ENCODE data around the gene ANKRD11. TPM values are rescaled to one million over a fixed set of nuclear protein-coding genes. Genes with fewer than 3 reads are reported as not detected.

Gene ANKRD11
- total RNA-seq, 4 donors from 2014 or later, result 49.8 to 114 (median 82.2) TPM

DNA sequence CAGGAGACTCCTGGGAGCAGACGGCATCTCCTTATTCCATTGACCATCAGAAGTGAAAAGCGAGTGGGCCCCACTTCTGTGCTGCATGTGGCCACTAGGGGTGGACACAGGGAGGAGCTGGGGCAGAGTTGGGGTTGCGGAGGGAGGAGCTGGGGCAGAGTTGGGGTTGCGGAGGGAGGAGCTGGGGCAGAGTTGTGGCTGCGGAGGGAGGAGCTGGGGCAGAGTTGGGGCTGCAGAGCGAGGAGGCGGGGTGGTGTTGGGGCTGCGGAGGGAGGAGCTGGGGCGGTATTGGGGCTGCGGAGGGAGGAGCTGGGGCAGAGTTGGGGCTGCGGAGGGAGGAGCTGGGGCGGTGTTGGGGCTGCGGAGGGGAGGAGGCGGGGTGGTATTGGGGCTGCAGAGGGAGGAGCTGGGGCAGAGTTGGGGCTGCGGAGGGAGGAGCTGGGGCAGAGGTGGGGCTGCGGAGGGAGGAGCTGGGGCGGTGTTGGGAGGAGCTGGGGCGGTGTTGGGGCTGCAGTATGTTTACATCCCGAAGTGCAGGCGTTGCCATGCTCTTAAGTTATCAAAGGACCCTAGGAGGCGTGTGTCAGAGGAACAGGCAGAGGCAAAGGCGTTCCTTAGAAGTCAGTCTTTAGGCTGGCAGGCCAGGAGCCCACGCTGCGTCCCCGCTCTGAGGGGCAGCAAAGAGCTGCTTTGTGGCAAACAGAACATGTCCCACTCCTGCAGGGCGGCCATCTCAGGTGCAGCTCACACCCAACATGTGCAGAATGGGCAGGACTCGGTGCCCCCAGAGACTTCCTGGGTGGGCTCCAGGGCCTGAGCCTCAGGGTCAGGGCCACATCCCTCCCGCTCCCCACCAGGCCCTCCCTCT is 196.9 kb downstream of the ANKRD11 start:
- no peak for ATAC-seq (ENCODE audit: low FRiP score)
- no peak for DNase-seq (ENCODE audit: low spot score)
- TF ChIP-seq, protein P1, sequence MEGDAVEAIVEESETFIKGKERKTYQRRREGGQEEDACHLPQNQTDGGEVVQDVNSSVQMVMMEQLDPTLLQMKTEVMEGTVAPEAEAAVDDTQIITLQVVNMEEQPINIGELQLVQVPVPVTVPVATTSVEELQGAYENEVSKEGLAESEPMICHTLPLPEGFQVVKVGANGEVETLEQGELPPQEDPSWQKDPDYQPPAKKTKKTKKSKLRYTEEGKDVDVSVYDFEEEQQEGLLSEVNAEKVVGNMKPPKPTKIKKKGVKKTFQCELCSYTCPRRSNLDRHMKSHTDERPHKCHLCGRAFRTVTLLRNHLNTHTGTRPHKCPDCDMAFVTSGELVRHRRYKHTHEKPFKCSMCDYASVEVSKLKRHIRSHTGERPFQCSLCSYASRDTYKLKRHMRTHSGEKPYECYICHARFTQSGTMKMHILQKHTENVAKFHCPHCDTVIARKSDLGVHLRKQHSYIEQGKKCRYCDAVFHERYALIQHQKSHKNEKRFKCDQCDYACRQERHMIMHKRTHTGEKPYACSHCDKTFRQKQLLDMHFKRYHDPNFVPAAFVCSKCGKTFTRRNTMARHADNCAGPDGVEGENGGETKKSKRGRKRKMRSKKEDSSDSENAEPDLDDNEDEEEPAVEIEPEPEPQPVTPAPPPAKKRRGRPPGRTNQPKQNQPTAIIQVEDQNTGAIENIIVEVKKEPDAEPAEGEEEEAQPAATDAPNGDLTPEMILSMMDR (IDR thresholded peaks at IDR 0.05), result no peak

DNA sequence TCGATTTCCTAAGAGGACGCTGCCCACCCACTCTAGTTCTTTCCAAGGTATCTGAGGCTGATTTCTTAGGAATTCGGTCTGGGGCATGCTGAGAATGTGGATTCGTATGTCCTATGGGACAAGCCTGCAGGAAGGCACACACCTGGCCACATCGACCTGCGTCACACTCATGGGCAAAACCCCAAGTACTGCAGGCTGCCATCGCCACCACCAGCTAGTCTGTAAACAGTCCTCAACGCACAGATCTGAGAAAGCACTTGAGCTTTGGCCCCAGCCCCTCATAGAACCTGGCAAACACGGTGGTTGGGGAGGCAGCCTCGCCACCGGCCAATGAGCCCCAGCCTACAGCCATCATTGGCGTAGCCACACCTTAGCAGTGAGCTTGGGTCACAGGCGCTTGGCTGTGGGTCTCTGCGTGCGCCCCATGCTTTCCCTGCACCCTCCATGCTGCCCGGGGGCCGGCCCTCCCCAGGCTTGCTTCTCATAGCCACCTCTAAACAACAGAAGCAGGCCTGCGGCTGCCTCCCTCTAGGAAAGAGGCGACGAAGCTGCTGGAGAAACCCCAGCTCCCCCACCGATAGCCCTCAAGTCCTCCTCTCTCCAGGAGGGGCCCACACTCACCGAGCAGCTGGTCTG is 197.8 kb downstream of the ANKRD11 start:
- TF ChIP-seq, protein P1 (IDR thresholded peaks at IDR 0.05), result no peak
- ATAC-seq (ENCODE audit: low FRiP score), result no peak
- DNase-seq (ENCODE audit: low spot score), result no peak

DNA sequence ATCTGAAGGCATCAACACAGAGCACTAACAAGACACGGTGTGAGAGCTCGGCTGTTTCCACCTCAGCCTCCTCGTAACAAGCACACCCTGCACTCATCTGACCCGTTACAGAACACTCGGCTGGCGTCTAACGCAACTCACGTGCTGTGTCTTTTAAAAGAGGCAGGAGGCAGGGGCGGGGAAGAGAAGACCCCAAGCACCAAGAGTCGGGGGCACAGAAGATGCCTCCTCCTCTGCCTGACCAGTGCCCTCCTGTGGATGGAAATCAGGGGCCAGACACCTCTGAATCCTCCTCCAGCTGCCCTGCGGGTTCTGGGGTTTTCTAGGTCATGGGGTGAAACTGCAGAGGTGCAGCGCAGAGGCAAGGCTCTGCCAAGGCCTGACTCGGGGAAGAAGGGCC is 198.6 kb downstream of the ANKRD11 start:
- no peak for ATAC-seq (ENCODE audit: low FRiP score)
- TF ChIP-seq, protein P1 (IDR thresholded peaks at IDR 0.05), result no peak
- no peak for DNase-seq (ENCODE audit: low spot score)

DNA sequence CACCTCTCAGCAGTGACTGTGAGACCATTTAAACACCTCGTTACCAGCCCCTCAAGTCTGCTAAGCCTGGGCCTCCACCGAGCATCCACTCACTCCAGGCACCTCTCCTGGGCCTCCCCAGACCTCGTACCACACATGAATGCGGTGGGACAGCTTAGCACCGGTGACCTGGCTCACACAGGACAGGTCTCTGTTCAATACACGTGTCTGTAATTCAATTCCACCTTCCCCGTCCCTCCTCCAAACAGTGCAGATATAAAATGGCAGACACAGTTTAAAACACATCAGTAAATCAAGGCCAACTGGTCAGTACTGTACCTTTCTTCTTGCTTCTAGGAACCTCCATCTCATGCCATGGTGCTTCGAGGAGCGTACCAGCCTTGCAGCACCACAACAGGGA is 199.0 kb downstream of the ANKRD11 start:
- no peak for DNase-seq (ENCODE audit: low spot score)
- TF ChIP-seq, protein P1 (IDR thresholded peaks at IDR 0.05), result no peak

DNA sequence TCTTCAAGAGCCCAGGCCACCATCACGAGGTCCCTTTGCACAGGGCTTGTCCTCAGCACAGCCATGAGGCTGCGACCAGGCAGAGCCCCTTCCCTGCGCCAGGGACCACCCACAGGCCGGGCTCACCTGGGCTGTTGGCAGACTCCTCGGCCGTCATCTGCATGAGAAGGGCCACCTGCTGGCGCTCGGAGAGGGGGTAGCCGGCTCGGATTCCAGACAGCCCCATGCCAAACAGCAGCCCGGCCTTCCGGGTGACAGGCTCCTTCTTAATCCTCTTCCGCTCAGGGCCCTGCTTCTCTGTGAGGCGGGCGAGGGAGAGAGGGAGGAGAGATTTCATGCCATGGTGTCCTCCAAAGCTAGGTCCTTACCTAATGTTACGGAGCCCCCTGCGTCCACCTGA is 199.5 kb downstream of the ANKRD11 start:
- no peak for DNase-seq (ENCODE audit: low spot score)
- TF ChIP-seq, protein P1 (IDR thresholded peaks at IDR 0.05), result no peak
- ATAC-seq (ENCODE audit: low FRiP score), result no peak

More for the DNA sequence above, 199.0 kb downstream of the ANKRD11 start:
- no peak for ATAC-seq (ENCODE audit: low FRiP score)

DNA sequence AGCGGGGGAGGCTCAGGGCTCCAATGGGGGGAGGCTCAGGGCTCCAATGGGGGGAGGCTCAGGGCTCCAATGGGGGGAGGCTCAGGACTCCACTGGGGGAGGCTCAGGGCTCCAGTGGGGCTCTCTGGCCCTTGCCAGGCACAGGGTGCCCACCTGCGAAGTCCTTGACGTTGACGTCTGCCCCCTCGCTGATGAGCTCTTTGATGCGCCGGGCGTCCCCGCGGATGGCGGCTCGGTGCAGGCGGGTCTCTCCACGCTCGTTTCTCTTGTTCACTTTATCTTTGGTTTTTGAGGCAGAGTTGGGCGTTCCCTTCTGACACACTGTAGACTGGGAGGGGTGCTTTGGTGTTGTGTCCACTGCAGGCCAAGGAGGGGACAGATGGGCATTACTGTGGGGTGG is 199.9 kb downstream of the ANKRD11 start:
- TF ChIP-seq, protein P1 (IDR thresholded peaks at IDR 0.05), result no peak
- no peak for DNase-seq (ENCODE audit: low spot score)
- ATAC-seq (ENCODE audit: low FRiP score), result no peak
